GM15510 (cell line): ENCODE results near the gene ICAM3.

Source experiments
- POLR2A ChIP-seq: IDR thresholded peaks from 3 replicates; pipeline ENCODE4 v1.6.1; 2011; ENCODE audit warnings: borderline replicate concordance; ENCODE audit not compliant: insufficient read length; ENCODE audit errors: extremely low read depth

Gene ICAM3, protein sequence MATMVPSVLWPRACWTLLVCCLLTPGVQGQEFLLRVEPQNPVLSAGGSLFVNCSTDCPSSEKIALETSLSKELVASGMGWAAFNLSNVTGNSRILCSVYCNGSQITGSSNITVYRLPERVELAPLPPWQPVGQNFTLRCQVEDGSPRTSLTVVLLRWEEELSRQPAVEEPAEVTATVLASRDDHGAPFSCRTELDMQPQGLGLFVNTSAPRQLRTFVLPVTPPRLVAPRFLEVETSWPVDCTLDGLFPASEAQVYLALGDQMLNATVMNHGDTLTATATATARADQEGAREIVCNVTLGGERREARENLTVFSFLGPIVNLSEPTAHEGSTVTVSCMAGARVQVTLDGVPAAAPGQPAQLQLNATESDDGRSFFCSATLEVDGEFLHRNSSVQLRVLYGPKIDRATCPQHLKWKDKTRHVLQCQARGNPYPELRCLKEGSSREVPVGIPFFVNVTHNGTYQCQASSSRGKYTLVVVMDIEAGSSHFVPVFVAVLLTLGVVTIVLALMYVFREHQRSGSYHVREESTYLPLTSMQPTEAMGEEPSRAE

DNA sequence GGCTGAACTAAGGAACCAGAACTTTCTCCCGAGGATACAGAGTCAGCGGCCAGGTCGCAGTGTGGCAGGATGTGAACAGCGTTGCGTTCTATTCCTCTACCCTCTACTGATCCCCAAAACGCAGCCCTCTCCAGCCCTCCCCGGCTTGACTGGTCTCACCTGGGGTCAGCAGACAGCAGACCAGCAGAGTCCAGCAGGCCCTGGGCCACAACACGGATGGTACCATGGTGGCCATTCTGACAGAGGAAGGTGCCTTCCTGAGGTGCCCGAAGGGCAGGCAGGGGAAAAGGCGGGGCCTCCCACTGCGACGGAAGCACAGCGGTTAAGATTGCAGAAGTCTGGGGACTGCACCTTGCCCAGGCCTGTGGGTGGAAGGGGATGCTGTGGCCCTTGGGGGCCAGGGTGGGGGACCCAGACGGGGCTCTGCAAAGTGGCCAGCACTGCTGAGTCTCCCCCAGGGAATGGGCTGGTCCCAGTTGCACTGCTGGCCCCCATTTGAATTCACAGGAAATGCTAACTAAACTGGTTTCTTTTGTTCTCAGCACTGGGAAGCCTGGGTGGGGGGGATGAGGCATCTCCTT is at the start of gene ICAM3:
Gene ICAM3, minus strand, starts transcription at position 245 of the 581 bp plus-strand sequence. Its CDS starts 10 bp downstream, at position 235.
- peak; percentile 79 for TF ChIP-seq POLR2A

DNA sequence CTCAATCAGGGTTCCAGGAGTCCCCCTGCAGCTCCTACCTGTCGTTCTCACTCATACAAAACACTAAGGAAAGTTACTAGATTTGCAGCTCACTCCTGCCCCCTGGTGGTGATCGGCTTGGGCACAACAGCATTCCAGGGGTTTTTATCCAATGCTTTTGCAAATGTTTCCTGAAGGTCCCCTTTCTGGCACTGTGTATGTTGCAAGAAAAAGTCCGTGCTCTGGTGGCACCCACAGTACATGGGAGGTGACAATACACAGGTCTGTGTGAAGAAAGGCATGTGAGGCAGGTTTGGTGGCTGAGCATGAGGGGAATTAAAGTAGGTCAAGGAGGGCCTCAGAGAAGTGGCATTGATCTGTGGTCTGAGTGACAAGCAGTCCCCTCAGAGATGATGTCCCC is 49.5 kb upstream of the ICAM3 start:
- TF ChIP-seq POLR2A, result no peak

DNA sequence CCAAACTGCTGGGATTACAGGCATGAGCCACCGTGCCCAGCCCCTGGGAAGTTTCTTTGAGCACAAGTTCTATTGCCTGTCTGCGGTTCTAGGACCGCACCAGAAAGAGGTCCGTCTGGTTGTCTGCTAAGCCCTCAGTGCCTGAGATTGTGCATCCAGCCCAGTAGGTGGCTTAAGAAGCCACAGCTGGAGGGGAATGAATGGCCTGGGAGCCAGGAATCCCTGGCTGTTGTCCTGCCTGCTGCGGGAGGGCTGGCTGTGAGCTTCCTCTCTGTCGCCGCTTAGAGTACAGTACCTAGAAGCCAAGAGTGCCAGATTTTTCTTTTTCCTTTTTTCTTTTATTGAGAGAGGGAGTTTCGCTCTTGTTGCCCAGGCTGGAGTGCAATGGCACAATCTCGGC is 45.2 kb upstream of the ICAM3 start:
- no peak for TF ChIP-seq POLR2A

DNA sequence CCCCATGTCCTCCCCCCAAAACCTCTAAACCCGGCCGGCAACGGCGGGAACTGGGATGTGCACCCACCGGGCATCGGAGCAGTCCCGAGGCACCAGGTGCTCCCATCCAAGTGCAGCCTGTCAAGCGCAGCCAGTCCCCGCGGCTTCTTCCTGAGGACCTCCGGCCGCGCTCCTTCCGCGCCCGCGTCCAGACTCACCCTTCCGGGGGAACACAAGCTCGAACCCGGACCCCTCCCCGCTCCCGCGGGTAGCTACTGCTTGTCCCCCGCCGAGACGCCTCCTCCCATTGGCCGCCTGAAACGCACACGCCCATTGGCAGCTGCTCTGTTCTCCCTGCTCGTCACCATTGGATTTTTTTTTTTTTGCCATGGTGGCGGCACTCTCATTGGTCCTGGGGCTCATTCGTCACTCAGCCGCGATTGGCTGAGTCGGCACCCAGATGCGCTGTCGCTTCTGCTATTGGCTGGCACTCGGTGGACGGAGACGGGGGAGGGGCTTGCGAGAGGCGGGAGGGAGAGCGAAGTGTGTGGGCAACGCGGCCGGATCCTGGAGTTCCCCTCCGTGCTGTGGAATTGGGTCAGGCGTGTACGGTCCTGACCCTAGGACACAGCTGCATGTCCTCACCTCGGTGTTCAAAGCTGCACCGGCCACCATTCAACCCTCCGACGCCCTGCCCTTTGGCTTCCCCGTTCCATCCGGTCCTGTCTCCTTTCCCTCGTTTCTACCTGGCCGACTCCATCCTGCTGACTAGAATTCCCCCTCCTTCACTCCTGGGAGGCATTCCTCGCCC is 41.1 kb upstream of the ICAM3 start, which contains the start of gene TYK2:
Gene TYK2, minus strand, starts transcription at position 260 of the 790 bp plus-strand sequence. CDS start 2,166 bp downstream, outside the sequence.
- TF ChIP-seq POLR2A, result peak; percentile 79

DNA sequence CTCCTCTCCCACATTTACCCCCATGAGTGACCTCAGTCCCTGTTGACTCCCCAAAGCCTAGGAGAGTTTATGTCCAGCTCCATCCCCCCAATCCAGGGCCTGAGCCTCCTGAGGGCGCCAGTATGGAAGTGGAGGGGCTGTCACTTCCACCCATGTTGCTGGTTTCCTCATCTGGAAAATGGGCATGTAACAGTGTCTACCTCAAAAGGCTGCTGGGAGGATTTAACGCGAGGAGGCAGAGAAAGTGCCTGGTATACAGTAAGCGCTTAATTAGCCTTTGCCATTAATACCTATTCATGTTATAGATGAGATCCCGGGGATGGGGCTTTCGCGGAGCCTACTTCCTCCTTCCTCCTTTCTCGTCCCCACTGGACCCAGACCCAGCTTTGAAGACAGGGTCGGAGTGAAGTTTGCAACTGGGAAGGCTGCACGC is 40.5 kb upstream of the ICAM3 start:
- no peak for TF ChIP-seq POLR2A

DNA sequence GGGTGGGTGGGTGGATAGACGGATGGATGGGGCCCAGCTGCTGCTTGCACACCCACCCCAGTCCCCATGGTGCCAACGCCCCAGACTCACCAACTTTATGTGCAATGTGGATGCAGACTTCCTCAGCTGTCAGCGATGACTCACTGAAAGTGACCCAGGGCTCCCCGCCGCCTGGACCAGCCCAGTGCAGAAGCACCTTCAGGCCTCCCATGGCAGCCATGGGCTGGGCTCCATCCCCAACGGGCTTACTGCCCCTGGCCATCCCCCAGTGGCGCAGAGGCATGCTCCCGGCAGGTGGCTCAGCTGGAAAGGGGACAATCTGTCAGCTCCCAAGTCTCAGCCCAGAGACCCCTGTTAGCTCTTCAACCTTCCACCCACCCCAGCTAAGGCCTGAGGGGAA is 38.7 kb upstream of the ICAM3 start:
- TF ChIP-seq POLR2A, result no peak

DNA sequence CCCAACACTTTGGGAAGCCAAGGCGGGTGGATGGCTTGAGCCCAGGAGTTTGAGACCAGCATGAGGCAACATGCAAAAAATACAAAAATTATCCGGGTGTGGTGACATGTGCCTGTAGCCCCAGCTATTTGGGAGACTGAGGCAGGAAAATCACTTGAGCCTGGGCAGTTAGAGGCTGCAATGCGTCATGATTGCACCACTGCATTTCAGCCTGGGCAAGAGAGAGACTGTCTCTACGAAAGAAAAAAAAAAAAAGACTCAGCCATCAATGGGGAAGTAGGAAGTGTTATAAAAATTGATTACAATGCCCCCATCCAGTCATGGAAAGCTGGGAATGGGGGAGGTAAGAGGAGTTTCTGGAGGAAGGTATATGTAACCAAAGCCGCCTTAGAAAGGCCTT is 35.5 kb upstream of the ICAM3 start:
- TF ChIP-seq POLR2A, result no peak

DNA sequence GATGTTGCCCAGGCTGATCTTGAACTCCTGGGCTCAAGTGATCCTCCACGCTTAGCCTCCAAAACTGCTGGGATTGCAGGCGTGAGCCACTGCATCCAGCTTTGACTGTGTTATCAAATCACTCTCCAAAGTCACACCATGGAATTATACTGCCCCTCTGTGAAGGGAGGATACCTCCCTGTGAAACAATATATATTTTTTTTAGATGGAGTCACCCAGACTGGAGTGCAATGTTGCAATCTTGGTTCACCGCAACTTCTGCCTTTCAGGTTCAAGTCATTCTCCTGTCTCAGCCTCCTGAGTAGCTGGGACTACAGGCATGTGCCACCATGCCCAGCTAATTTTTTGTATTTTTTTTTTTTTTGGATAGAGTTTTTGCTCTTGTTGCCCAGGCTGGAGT is 33.3 kb upstream of the ICAM3 start:
- no peak for TF ChIP-seq POLR2A

DNA sequence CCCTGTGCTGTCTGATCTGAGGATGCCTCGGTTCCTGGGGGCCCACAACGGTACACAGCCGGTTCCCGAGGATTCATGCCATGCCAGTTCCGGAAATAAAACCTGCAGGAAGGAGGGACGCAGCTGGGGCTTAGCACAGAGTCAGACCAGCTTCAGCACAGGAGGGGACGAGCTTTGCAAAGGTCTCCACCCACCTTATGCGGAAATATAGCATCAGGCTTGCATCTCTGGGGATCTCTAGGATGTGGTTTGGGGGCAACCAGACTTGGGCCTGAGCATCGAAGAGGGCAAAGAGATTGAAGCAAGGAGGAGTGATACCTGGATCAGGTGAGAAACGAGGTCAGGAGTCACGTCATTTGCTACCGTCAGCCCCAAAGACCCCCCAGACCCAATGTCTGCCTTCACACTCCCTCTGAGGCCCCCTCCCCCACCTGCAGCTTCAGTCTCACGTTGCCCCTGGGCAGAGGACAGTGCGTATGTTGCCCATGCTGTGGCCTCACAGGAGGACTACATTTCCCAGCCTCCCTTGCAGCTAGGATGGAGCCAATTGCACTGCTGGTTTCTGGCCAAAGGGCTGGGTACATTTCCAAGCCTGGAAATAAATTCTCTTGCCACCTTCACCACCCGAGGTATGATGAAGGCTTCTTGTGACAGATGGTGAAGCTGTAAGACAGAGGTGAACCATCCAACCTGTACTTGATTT is 28.8 kb upstream of the ICAM3 start:
- no peak for TF ChIP-seq POLR2A

DNA sequence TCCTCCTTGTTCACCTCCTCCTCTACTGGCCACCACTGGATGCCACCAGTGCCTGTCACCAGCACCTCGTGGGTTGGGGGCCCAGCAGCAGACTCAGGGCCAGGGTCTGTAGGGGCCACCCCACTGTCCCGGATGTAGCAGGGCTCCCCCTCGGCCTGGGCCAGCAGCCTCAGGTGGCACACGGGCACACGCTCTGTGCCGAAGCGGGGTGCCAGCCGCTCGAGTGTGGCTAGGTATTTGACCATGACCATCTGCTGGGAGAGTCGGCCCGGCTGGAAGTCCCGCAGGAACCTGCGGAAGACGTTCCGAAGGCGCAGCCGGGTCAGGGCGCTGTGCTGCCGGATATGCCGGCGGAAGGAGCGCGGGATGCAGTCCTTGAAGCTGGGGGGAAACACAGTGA is 26.1 kb upstream of the ICAM3 start:
- TF ChIP-seq POLR2A, result no peak

DNA sequence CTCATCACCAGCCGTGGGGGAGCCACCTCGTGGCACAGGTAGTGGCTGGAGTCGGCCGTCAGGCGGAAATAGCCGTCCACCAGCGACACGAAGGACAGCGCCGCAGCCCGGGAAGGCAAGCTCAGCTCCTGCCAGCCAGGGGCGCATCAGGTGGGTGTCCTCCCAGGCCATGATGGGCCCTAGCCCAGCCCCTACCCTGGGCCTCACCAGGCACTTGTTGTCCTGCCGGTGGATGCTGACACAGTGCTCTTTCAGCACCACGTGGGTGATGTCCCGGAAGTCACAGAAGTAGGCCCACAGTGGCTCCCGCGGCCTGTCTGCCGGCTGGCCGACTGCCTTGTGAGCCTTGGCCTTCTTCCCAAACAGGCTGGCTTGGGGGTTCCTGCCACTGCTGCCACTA is 25.2 kb upstream of the ICAM3 start:
- TF ChIP-seq POLR2A, result no peak

DNA sequence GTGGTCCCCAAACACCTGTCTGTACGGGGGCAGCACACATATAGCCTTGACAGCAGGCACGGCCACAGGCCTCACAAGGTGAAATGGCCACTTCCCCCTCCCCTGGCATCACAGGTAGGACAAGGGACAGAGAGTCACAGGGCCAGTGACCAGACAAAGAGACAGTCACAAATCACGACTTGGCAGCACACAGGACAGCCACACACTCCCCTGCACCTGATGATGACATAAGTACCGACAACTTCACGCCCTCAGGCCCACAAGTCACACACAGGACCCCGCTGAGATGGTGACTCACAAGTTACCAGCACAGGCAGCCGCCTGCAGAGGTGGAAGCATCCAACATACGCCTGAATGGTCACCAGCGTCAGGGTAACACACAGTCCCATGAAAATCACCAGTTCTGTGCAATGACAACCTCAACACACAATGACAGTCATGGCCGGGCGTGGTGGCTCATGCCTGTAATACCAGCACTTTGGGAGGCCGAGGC is 24.4 kb upstream of the ICAM3 start:
- no peak for TF ChIP-seq POLR2A

DNA sequence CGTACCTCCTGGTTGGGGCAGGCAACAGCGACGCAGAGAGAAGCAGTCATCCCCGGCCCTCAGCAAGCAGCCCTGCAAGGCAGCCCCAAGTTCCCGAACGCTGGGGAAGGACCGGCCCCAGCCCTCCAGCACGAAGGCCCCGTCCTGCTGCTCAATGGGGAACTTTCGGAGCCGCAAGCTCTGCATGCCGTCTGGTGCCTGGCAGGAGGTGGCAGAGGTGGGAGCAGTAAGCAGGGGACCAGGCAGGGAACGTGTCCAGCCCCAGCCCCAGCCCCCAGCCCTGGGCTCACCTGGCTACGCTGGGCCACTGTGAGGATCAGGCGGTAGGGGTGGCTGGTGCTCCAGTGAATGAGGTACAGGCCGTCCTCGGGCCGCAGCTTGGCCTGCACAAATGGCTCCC is 22.8 kb upstream of the ICAM3 start:
- TF ChIP-seq POLR2A, result no peak

DNA sequence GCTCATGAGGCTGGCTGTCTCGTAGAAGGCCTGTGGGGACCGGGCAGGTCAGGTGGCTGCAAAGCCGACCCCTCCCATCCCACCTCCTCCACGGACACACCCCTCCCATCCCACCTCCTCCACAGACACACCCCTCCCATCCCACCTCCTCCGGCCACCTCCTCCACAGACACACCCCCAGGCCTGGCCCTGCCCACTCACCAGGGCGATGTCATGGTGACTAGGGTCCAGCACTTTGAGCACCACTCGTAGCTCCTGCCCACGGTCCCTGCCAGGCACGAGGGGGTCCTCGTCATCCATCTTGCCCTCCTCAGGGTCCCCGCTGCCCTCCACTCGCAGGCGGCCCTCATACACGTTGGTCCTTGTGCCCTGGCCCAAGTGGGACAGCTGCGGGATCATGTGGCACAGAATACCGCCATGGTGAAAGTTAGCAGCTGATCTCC is 22.2 kb upstream of the ICAM3 start:
- TF ChIP-seq POLR2A, result no peak
